VCaP (cell line): ENCODE data around the gene RHOC.

ENCODE experiments used
- H3K27ac ChIP-seq: fragments of 450-650 bp; 2 replicates; pipeline ENCODE4 v1.5.1; 2017
- TF ChIP-seq, protein P1 (sequence below): fragments of 450-650 bp; conservative IDR thresholded peaks from 2 replicates; pipeline ENCODE4 v1.5.1; 2017; ENCODE audit warnings: mild to moderate bottlenecking, moderate library complexity

The RHOC gene

DNA sequence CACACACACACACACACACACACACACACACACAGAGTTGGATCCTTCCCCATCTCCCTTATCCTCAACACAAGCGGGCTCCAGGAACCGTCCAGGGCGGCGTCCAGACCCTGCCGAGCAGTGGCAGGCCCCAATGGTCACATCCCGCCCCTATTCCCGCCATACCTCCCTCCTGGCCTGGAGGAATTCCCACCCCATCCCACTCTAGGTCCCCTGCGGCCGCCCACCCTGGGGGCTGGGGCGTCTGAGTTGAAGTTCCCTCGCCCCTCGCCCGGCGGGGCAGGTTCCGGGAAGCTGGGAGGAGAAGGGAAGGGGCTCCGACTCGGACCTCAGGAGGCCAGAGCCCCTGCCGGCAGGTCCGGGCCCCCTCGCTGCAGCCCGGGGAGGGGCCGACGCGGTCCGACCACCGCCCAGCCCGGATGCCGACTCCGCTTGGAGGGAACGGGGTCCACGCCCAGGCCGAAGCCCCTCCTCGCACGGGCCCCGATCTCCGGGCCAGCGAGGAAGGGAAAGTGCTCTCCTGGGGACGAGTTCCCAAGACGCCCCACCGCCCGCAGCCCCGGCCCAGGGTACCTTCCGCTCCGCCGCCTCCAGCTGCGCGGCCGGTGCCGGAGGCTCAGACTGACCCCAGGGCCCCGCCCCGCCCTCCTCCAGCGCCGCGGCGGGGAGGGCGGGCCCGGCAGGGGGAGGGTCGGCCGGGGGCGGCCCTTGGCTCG, at the start of gene RHOC:
Gene RHOC (minus strand): TSS at position 623 of the 716 bp plus-strand sequence. CDS start 3,328 bp downstream, outside the sequence.
- TF ChIP-seq, protein P1, sequence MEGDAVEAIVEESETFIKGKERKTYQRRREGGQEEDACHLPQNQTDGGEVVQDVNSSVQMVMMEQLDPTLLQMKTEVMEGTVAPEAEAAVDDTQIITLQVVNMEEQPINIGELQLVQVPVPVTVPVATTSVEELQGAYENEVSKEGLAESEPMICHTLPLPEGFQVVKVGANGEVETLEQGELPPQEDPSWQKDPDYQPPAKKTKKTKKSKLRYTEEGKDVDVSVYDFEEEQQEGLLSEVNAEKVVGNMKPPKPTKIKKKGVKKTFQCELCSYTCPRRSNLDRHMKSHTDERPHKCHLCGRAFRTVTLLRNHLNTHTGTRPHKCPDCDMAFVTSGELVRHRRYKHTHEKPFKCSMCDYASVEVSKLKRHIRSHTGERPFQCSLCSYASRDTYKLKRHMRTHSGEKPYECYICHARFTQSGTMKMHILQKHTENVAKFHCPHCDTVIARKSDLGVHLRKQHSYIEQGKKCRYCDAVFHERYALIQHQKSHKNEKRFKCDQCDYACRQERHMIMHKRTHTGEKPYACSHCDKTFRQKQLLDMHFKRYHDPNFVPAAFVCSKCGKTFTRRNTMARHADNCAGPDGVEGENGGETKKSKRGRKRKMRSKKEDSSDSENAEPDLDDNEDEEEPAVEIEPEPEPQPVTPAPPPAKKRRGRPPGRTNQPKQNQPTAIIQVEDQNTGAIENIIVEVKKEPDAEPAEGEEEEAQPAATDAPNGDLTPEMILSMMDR: no peak
- peak within 1 kb of the TSS; percentile 77 for H3K27ac ChIP-seq

DNA sequence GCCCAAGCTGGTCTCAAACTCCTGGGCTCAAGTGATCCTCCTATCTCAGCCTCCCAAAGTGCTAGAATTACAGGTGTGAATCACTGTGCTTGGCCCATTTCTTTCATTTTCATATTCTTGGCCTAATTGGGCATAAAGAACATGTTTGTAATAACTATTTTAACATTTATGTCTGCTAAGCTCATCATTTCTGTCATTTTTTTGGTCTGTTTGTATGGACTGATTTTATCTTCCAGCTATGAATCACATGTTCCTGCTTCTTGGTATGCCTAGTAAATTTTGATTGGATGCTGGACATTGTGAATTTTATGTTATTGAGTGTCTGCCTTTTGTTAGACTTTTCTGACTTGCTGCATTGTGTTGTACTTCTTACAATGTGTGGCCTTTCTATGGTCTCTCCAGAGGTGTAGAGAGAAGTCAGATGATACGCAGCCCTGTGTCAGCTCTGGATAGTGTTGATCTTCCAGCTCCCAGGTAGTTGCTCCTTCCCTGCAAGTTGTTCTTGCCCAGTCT, 47.2 kb upstream of the RHOC start:
- no peak overlapping the region for H3K27ac ChIP-seq
- TF ChIP-seq, protein P1: no peak

DNA sequence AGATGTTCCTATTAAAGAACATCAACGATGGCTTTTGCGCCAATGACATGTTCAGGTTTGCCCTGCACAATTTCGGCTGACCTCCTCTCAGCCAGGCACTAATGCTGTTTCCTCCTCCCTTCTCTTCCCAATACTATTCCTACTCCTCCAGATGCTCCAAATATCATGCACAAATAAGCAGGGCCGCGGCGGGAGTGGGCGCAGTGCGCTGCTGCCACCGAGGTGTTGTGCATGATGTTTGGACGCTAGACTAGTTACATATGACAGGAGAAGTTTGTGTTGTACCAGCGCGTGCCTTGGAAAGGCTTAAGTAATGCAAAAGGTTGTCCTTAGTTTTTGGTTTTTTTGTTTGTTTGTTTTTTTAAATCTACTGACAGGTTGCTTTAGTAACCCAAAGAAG, 41.5 kb upstream of the RHOC start:
- H3K27ac ChIP-seq: no peak overlapping the region
- TF ChIP-seq, protein P1: no peak

DNA sequence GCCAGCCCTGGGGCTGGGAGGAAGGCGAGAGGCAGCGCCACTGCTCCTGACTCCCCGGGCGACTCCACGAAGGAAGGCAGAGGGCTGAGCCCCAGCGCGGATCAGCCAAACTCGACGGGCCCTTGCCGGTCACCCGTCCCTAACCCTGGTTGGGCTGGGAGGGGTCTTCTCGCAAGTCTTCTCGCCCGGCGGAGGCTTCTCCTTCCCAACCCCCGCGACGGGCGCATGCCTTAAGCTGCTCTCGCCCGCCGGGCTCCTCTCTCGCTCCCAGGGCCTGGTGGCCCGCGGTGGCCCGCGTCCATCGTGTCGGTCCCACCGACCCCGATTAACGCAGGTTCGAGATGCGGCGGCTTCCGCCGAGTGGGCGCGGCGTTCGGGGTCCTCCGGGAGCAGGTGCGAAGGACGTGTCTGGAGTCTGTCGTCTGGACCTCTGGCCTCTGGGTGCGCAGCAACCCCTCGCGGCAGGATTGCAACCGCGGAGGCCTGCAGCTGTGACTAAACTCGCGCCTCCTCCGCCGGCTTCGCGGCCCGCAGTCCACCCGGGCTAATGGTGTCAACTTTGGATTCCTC, 37.2 kb upstream of the RHOC start:
- H3K27ac ChIP-seq: no peak overlapping the region
- TF ChIP-seq, protein P1: no peak

DNA sequence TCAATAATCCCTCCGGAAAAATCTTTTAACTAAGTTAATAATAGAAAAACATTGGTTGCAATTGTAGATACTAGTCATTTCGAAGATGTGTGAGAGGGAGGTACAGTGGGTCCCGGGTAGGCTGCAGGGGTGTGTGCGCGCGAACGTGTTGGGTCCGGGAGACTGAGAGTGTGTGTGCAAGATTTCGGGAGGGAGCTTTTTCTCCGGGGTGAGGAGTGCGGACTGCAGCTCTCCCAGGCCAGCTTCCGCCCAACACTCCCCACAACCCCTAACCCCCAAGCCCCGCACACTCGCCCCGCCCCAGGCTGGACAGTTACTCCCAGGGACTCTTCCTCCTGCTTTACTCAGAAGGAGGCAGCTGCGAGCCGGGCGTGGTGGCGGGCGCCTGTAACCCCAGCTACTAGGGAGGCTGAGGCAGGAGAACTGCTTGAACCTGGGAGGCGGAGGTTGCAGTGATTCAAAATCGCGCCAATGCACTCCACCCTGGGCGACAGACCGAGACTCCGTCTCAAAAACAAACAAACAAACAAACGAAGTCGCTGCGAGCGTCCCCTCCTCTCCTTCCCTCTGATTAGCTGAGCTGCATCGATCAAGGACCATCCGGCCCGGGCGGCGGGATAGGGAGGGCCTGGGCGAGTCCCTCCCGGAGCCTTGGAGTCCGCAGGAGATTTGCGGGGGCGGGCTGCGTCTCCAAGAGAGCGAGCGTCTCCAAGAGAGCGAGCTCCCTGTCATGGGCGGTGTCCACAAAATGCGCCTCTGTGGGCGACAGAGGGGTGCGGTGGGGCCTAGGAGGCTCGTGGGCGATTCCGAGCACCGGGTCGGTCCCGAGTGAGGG, 36.5 kb upstream of the RHOC start:
- no peak overlapping the region for H3K27ac ChIP-seq
- TF ChIP-seq, protein P1: no peak

DNA sequence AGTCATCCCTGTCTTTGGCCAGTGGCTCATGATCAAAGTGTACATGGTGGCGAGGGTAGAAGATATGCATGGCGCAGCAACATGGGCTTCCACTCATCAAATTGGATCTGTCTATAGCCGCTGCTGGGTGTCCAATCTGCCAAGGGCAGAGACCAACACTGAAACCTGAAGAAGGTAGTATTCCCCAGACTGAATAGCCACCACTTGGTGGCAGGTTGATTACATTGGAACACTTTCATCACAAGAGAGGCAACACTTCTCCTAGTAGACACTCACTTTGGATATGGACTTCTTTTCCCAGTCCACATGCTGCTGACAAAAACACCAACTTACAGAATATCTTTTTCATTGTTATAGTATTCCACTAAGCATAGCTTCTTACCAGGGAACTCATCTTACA, 30.6 kb upstream of the RHOC start:
- TF ChIP-seq, protein P1: peak; percentile 29; the same call in 1 of the 2 replicates
- H3K27ac ChIP-seq: no peak overlapping the region

DNA sequence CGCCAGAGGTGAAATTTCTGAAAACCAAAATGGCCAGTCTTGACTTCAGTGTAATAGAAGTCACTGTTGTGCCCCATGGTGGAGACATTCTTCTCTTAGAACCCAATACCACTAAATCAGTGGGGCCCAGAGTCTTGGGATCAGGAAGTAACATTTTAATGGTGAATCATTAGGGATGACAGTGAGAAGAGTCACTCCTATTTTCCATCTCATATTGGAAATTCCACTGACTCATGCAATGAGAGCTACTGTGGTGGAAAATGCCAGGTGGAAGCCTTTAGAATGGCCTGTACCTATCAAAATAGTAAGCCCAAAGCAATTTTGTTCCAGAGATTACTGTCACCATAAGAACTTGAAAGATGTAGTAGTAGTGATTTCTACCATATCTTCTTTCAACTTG, 28.8 kb upstream of the RHOC start:
- H3K27ac ChIP-seq: no peak overlapping the region
- TF ChIP-seq, protein P1: no peak
